ENCODE results near the gene AKAP13. TPM values are rescaled to one million over a fixed set of nuclear protein-coding genes. Genes with fewer than 3 reads are reported as not detected.
A peak's percentile ranks its signal among the peaks of the same experiment; 100 is the strongest.
"Not testable (repeated sequence)": the region's sequence is repeated elsewhere in the genome, so short reads cannot be mapped to it uniquely, and the experiment has no call there.

AKAP13 gene
- total RNA-seq, 4 donors from 2014 or later, result 57.3 to 178 (median 81.5) TPM

DNA sequence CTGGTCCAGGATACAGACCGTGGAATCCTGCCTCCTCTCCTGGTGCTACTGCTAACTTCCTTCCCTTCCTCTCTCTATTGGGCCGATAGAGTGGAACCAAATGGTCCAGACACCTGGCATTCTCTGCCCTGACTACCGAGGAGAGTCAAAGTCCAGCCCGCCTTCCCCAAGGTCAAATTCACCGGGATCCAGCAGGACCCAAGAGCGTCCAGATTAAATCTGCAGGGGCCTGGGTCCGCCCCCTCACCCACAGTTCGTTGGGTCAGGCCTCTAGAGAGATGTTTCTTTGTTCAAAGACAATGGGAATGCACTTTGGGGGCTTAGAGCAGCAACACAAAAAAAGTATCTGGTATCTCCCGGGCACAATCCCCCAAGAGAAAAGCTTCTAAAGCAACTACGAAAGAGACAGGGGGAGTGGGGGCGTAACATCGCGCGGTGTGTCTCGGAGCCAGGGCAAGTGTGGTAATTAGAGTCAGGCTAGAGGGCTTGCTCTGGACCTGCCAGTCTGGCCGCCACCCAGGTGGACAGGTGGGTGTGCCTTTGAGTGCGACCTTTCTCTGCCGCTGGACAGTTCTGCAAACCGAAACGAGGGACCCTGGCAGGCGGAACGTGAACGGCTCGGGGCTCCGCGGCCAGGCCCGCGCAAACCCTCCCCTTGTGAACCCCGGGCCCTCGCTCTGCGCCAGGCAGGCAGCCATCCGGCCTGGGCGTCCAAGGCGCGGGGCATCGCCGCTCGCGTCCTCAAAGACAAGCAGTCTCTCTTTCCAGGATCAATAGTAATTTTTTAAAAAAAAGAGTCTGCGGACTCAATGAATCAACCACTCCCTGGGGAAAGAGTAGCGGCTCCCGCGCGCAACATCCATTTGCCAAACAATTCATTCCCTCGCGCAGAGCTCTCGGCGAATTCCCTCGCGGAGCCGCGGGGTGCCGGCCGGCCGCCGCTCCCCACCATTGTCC lies 413.5 kb downstream of the AKAP13 start:
- H3K4me3 ChIP-seq, result peak overlapping the region; percentile 70 to 99 (median 86)
- intact Hi-C loops (cut with DNase I), result no loop called here
- WGBS, 2 donors, result 5 to 7% methylated on average over 9 to 14 of the region's 56 CpGs

DNA sequence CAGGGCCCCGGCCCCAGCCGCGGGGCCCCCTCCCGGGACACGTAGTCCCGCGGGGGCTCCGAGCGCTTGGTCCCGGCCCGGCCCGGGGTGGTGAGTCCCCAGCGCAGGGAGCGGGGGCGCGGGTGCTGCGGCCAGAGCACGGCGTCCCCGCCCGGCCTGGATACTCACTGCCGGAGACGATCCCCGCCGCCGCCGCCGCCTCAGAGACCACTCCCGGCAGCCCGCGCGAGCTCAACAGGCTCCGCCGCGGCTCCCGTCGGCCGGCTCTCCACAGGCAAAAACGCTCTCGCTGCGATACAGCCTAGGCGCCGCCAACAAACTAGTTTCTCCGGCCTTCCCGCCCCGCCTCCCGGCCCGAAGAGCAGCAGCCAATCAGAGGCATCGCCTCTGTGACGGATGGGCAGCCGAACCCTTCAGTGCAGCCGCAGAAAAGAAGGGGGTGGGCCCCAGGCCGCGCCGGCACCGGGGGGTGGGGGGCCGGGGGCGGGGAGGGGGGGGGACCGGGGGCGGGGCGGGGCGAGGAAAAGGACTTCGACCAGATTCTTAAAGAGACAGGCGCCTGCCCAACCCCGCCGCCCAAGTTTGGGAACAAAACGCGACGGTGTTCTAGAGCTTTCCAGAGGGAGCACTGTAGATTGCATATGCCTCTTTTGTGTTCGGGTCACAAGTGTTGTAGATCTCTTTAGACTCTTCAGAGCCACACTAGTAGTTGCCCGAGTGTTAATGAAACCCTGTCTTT lies 414.4 kb downstream of the AKAP13 start, which contains the start of gene KLHL25:
Gene KLHL25 (minus strand): TSS at position 328 of the 739 bp plus-strand sequence. CDS start 25,115 bp downstream, outside the sequence.
- 2% methylated on average over 10 to 14 of the region's 71 CpGs for WGBS, 2 donors
- Histone ChIP-seq H3K9me3 (no peaks in the 10 kb centered on the region), H3K27ac (peak within 1 kb of the TSS; percentile 88 to 95 (median 92)), H3K27me3 (no peaks in the 10 kb centered on the region), H3K4me3 (peak within 1 kb of the TSS; percentile 70 to 99 (median 86)), H3K4me1 (peaks cover 7 to 46% (median 27%) of the 10 kb centered on the region in 3 donors), H3K36me3 (no peaks in the 10 kb centered on the region)
- peak; percentile 67 for DNase-seq
- peak in 2 of 4 donors; percentile 84 to 87 for TF ChIP-seq POLR2A (IDR thresholded peaks at IDR 0.05)
- TF ChIP-seq, protein P1, sequence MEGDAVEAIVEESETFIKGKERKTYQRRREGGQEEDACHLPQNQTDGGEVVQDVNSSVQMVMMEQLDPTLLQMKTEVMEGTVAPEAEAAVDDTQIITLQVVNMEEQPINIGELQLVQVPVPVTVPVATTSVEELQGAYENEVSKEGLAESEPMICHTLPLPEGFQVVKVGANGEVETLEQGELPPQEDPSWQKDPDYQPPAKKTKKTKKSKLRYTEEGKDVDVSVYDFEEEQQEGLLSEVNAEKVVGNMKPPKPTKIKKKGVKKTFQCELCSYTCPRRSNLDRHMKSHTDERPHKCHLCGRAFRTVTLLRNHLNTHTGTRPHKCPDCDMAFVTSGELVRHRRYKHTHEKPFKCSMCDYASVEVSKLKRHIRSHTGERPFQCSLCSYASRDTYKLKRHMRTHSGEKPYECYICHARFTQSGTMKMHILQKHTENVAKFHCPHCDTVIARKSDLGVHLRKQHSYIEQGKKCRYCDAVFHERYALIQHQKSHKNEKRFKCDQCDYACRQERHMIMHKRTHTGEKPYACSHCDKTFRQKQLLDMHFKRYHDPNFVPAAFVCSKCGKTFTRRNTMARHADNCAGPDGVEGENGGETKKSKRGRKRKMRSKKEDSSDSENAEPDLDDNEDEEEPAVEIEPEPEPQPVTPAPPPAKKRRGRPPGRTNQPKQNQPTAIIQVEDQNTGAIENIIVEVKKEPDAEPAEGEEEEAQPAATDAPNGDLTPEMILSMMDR (IDR thresholded peaks at IDR 0.05), result peak in 1 of 6 experiments; percentile 5
- intact Hi-C loops (cut with DNase I), result no loop called here

More for the DNA sequence above, 413.5 kb downstream of the AKAP13 start:
- no peaks in the 10 kb centered on the region for H3K36me3 ChIP-seq
- no peak for TF ChIP-seq POLR2A (IDR thresholded peaks at IDR 0.05)
- TF ChIP-seq, protein P1 (IDR thresholded peaks at IDR 0.05), result no peak
- H3K4me1 ChIP-seq, result peaks cover 7 to 54% (median 27%) of the 10 kb centered on the region in 3 donors
- peak overlapping the region; percentile 88 to 95 (median 92) for H3K27ac ChIP-seq
- no peak for DNase-seq
- no peaks in the 10 kb centered on the region for H3K9me3 ChIP-seq
- no peaks in the 10 kb centered on the region for H3K27me3 ChIP-seq

DNA sequence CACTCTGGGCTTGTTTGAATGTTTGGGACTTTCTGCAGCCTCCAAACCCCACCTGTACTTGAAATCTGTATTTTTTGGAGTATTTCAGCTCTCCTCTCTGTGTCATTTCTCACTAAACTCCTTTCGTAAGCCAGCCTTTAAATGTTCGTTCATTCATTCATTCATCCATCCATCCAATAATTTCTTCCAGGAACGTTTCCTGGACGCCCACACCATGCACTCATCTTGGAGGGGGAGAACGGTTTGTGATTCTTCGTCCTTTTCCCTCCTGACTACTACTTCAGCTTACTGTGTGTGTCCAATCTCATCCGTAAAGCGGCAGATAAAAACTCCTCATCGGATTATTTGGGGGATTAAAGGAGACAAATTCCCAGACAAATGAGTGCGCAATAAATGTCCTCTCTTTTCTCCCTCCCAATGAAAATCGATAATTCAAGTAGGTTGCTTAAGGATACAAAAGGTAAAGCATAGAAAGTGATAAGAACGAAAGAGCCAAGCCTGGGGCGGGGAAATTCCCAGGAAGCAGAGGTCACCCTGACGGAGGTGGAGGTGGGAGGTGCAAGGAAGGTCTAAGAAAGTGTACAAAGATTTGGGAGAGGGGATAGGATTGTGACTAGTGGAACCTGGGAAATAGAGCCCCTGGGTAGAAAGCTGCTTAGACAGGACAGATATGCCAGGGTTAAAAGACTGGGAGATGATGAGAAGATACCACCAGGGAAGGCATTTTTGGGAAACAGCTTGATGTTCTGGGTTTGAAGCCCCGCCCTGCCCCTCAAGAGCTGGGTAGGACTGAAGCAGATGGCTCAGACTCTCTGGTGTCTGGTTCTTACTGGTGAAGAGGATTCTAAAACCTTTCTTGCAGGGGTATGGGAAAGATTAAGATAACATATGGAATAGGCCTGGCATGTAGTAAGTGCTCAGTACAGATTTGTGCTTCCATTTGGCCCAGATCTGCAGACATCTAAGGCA lies 415.2 kb downstream of the AKAP13 start:
- intact Hi-C loops (cut with DNase I), result no loop called here
- Histone ChIP-seq H3K4me3 (peak overlapping the region; percentile 70 to 99 (median 86)), H3K4me1 (peaks cover 7 to 46% (median 27%) of the 10 kb centered on the region in 3 donors), H3K36me3 (no peaks in the 10 kb centered on the region), H3K9me3 (no peaks in the 10 kb centered on the region), H3K27ac (peak overlapping the region; percentile 68 to 95 (median 92)), H3K27me3 (no peaks in the 10 kb centered on the region)
- DNase-seq, result no peak
- 39 to 43% methylated on average over 15 of the region's 15 CpGs for WGBS, 2 donors
- TF ChIP-seq, protein P1 (IDR thresholded peaks at IDR 0.05), result no peak
- no peak for TF ChIP-seq POLR2A (IDR thresholded peaks at IDR 0.05)

DNA sequence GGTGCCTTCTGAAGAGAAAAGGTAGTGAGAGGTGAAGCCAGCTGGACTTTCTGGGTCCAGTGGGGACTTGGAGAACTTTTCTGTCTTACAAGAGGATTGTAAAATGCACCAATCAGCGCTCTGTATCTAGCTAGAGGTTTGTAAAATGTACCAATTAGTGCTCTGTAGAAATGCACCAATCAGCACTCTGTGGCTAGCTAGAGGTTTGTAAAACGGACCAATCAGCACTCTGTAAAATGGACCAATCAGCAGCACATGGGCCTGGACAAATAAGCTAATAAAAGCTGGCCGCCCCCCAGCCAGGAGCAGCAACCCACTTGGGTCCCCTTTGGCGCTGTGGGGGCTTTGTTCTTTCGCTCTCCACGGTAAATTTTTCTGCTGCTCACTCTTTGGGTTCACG lies 416.0 kb downstream of the AKAP13 start:
- H3K27me3 ChIP-seq; H3K4me3 ChIP-seq; H3K9me3 ChIP-seq; DNase-seq; intact Hi-C loops (cut with DNase I); H3K36me3 ChIP-seq; H3K27ac ChIP-seq: not testable (repeated sequence)
- H3K4me1 ChIP-seq, result peaks cover 7 to 50% (median 27%) of the 10 kb centered on the region in 3 donors
- WGBS, 2 donors, result 85 to 93% methylated on average over 6 to 7 of the region's 7 CpGs

Small RNAs within 50 kb of the gene (small RNA-seq; reads per million reads assigned to genes)
- gene AC021739.1 (0 reads per million in 4 donors), gene MIR1276 (0.28 to 1.6 (median 1.3) reads per million in 4 donors), gene RNU6-1280P (0 reads per million in 4 donors), gene RNU7-79P (0 reads per million in 4 donors)

Measured in esophagus squamous epithelium (tissue), 5 donors.